Stimulated activated CD4-positive, alpha-beta T cell treated with anti-CD3 and anti-CD28 coated beads, Interleukin-12 subunit alpha, Interleukin-12 subunit beta, amount 100 ng/mL, for 48 hours (primary cell): ENCODE data around the gene PROX2.
A peak's percentile ranks its signal among the peaks of the same experiment; 100 is the strongest.

Experiments used
- DNase-seq, 3 donors: peaks; one replicate each; pipeline ENCODE4 v3.0.0-alpha.2; 2020; ENCODE audit warnings: low read depth in 2 of 3, low spot score in 1 of 3

The PROX2 gene

GRCh38 chr14:74909911-74910310 lies 34.0 kb upstream of the PROX2 start:
- no peak for DNase-seq

DNA sequence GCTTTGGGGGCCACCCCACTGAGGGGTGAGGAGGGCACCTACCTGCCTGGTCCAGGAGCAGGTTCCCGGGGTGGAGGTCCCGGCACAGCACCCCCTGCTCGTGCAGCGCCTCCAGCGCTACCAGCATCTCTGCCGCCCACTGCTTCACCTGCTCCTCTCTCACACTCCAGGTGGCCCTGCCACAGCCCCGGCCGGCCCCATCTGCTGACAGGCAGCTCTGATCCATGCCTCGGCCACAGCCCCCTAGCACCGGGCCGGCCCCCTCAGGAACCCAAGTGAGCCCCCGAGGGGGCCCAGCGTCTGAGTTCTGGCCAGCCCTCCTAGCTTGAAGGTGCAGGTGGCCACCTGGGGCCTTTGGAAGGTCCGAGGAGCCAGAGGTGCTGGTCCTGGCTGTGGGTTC lies 33.6 kb upstream of the PROX2 start:
- no peak for DNase-seq

DNA sequence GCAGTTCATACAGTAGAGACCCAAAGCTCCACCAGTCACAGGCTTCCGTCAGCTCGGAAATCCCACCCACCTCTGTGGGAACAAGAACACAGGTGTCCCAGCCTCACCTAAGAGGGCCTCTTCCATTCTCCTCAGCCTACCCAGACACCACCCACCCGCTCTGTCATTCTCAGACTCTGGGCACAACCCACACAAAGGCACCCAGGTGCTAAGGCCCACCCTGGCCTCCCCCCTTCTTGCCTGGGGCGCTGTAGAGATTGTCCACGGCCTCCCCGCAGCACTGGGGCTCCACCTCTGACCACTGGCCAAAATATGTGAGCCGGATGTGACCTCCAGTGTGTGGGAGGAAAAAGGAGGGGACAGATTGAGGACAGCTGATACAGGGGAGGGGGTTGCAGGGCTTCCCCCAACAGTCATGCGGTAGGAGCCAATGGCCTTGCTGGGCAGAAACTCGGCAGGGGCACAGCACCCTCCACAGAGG lies 33.0 kb upstream of the PROX2 start:
- no peak for DNase-seq

GRCh38 chr14:74907744-74908143 lies 31.8 kb upstream of the PROX2 start:
- DNase-seq, result no peak

DNA sequence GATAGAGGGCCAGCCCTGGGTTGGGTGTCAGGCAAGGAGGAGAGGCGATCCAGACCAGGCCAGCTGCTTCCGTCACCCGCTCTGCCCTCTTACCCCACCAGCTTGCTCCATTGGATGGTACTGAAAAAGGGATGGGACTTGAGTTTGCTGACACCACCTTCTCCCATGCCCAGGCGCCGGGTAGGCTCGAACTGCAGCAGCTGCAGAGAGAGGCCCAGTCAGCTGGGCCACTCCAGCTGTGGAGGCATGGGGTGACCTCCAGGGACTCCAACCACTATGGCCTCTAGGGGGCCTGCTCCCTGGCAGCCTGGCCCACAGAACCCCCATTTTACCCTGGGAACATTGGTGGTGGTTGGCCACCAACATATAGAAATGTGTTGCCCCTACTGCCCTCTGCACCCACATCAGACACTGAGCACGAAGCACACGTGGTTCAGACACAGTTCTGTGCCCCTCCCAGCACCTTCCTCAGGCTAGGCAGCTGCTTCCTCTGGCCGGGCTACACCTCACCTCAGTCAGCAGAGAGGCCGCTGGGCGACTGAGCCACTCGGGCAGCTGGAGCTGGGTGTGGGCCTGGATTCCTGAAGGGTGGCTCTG lies 31.1 kb upstream of the PROX2 start:
- no peak for DNase-seq

DNA sequence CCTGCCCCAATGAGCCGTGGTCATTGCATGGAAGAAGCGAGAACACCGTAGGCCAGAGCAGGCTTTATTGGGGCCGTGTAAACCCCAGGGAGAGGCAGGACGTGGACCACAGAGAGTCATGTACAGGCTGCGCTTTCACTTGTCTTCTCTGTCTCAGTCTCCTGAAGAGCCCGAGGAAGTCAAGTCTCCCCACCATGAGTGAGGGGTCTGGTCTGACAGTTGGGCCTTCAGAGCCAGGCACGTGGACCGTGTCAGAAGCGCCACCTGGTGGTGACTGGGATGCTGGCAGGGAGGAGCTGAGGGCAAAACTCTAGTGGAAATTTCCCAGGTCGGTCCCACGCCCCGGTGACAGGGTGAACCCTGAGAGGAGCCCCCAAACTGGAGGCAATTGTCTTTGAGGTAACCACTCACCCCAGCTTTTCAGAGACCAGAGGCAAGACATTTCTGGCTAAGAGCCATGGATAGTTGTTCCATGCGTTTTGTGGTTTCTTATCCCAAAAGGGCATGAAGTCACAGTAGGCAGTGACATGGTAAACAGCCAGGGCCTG lies 29.7 kb upstream of the PROX2 start:
- DNase-seq, result peak; percentile 60 to 85 (median 75)

GRCh38 chr14:74904635-74905503 lies 28.9 kb upstream of the PROX2 start:
- no peak for DNase-seq

DNA sequence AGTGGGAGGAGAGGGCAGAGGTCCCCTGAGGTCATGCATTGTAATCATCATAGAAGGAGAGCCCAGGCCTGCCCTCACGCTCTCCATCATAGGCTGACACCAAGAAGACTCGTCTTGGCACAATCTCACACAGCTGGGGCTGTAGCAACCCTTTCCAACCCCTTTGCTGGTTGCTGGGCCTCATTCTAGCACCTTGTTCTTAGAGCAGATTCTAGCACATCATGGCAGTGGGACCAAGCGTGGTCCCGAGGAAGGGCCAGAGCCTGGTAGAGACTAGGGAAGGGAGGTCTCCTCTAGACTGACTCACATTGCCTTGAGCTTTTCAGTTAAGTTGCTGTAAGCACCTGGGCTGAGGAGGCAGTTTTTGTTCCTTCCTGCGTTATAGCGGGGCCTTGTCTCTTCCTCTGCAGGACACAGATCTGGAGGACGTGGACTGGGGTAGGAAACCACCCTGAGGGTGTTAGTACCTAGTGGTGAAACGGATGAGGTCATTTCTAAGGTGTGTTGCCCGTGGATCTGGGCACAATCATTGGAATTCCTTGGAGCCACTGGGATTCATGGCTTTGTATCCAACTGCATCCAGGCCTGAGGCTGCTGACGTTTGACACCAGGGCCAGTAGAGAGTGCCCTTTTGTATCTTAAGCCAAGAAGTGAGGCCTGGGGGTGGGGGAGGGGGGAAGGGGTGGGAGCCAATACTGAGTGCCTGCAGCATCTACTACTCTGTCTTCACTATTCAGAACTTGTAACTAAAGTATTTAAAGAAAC lies 27.2 kb upstream of the PROX2 start:
- no peak for DNase-seq

DNA sequence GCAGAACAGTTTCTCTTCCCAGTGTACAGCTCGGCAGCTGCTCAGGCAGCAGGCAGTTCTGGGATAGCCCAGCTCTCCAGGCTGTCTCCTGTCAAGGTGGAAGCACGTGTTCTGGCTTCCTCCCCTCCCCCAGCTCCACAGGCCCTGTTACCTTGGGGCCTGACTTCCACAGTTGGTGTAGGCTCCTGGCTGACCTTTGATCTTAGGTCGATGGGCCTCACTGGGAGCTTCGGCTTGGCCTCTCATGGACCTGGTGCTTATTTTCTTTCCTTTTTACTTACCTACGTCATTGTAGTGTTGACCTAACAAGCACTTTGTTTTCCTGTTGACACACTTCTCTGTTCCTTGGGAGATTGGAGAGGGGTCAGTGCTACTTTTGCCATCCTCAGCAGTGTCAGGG lies 22.7 kb upstream of the PROX2 start:
- DNase-seq, result no peak

- no peak for DNase-seq
Measured at GRCh38 chr14:74898083-74898482, 22.1 kb upstream of the PROX2 start.

DNA sequence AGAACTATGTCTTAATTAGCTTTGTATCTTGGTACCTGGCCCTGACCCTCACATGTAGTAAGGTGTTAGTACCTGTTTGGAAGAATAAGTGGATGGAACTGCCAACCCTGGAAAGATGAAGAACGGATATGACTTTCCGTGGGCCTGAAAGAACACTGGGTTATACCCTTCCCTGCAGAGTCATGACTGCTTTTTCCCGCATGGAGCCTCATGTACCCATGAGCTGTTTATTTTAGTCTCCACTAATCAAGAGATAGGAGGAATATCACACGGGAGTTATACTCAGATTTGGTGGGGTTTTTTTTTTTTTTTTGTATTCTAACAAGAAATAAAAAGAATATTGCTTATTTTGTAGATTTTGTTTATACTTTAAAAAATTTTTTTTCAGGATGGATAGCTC lies 21.7 kb upstream of the PROX2 start:
- DNase-seq, result no peak

DNA sequence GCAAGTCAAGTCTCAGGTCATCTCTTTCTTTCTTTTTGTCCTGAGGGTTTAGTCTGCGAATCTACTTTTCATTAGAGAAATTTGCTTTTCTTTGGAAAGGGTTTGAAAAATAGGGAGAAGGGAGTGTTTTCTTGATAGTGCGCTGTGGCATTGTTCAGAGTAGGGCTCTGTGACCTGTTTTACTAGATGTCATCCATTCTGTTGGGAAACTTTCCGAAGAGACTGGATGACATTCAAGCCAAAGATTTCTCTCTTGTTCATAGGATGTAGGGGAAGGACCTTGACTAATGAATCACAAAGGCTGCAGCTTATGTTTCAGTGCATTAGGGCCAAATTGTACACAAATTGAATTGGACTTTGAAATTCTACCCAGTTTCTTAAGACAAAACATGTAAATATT lies 20.5 kb upstream of the PROX2 start:
- no peak for DNase-seq

DNA sequence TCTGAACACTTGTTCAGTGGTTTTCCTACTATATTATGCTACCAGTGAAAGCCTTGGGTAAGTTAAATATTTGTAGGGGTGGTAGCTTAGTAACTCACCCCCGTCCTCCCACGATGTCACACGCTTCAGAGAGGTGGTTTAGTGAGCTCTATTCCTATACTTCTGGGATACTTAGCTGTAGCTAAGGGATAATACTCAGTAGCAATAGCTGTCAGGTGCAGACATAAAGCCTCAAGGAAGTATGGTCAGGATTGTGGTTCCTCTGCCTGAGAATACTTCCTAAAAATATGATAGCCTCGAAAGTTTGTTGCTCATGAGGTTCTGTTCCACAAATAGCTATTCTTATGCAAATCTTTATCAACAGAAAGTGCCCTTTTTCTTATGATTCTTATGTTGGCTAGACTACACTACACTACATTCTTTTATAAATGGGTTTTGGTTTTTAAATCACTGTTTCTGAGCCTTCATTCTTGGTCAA lies 17.7 kb upstream of the PROX2 start:
- no peak for DNase-seq

- no peak for DNase-seq
Measured at GRCh38 chr14:74892745-74893144, 16.8 kb upstream of the PROX2 start.

- DNase-seq, result no peak
Measured at GRCh38 chr14:74891870-74892269, 15.9 kb upstream of the PROX2 start.

- no peak for DNase-seq
Measured at GRCh38 chr14:74890262-74890661, 14.3 kb upstream of the PROX2 start.

DNA sequence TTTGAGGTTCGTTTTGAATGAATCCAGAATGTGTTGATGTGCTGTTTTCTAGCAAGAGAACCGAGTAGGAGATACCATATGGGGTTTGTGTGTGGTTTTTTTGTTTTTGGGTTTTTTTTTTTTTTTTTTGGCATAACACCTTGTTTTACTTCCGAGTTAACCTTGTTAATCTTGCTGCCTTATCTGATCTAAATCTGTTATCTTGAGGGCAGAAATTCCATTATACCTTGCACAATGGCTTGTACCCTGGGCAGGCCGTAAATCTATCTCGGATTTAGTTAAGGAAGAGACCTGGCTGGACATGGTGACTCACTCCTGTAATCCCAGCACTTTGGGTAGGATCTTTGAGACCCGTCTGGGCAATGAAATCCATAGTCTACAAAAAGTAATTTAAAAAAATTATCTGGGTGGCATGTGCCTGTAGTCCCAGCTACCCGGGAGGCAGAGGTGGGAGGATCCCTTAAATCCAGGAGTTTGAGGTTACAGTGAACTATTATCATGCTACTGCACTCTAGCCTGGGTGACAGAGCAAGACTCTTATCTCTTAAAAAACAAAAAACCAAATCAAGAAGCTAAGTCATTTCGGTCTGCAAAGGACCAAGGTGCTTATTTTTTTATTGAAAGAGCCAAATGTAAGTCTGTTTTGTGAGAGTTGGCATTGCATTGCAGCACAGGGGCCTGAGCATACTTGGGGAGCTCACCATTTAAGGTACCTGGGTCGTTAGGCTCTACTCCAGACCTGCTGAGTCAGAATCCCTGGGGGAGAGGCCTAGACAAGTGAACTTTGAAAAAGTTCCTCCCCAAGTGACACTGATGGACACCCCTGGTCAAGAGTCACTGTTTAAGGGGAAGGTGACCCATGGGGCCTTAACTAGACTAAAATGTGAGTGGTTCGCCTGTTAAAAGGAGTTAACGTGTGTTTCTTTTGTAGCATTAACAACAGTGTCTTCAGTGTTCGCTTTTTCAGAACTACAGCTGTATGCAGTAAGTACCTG lies 12.5 kb upstream of the PROX2 start:
- DNase-seq, result no peak

DNA sequence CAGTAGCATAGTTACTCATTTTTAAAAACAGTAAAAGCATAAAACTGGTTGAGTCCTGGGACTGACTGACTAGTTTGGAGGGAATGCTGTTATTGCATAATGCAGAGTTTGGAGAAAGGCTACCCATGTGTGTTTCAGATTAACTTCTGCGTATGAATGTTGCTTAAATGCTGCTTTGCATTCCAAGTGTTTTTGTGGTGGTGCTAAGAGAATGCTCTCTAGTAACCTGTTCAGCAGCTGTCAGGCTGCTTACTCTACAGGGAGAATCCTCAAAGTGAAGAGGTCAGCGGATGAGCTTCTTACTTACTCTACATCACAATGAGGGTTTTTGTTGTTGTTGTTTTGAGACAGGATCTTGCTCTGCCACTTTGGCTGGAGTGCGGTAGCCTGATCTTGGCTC lies 10.1 kb upstream of the PROX2 start:
- no peak for DNase-seq

DNA sequence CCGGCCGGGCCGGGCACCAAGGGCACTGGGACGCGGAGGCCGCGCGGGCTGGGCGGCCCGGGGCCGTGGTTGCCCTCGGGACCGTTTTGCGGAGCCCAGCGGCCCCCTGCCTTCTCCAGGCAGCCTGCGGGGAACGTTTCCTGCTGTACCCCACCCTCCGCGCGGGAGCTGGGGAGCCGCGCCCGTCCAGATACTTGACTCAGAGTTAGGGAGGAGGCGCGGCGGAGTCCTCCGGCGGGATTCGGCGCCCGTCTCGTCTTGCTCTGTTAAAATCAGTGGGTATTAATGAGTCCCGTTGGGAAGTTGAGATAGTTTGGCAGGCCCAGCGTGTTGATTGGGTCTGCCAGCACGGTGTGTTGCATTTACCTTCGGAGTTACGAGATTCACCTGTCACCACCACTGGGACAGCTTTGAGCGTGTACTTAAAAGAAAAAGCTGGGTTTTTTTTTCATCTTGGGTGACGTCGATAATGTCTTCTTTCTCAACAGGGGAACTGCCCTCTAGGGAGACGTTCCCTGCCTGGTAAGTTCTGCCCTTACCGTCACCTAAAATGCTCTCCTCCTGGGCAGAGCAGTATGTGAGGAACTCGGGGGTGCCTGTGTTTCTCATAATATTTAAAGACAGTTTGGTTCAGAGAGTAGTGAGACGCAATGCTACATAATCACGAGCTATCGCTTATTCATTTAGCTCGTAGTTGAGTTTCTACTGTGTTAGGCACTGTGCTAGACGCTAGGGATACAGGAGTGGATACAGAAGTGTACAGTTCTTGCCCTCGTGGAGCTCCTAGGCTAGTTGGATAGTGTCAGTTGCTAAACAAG lies 6.4 kb upstream of the PROX2 start:
- DNase-seq, result peak in 2 of 3 donors; percentile 34 to 37
